ENCODE data around the gene TLL2.
A peak's percentile ranks its signal among the peaks of the same experiment; 100 is the strongest.

The TLL2 gene

GRCh38 chr10:96357038-96357620 lies 156.6 kb downstream of the TLL2 start:
- no peak for DNase-seq (ENCODE audit: low read depth)

DNA sequence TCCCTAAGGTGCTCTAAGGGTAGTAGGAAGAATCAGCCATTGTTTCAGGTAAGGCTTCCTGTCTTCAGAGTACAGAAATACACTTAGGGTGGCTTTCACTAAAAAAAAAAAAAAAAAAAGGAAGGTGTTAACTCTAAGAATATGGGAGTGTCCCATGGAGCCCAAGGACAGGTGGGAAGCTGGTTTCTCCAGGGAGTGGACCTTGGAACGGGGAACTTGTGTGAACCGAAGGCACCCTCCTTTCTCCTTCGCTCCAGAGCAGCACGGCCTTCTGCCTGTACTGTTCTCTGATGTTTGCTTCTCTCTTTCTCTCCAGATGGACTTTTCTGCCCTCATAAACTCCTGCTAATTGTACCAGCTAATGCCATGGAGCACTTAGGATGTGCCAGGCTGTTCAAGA lies 161.1 kb downstream of the TLL2 start:
- DNase-seq (ENCODE audit: low read depth): no peak

DNA sequence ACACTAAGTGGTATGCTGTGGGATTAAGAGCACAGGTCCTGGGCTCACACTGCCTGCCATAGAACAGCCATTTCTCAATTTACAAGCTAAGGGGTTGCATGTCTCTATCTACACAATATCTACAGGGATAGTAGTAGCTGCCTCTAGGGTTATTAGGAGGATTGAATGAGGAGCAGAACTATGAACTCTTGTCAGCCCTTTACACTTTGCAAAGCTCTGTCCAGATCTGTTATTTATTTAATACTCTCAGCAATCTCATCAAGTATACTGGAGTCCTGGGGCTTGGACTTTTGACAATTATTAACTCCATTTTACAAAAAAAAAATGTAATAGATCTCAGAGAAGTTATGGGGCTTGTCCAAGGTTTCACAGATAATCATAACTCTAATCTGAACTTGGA lies 161.7 kb downstream of the TLL2 start:
- DNase-seq (ENCODE audit: low read depth): no peak

- no peak for DNase-seq (ENCODE audit: low read depth)
Measured at GRCh38 chr10:96346295-96346694, 167.4 kb downstream of the TLL2 start.

DNA sequence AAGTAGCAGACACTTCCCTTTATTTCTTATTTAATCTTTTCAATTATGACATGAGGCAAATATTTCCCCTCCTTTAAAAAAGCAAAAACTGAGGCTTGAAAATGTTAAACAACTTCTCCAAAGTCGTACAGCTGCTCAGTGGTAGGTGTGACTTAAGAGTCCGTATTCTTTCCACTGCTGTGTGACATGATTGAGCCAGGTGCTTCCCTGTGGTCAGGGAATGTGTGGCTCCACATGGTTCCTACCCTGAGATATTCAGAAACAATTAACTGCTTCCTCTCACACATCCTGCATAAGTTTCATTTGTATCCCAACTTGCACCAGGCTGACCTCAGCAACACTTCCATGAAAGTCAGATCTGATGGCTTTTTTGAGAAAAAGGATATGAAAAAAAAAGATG lies 168.5 kb downstream of the TLL2 start:
- no peak for DNase-seq (ENCODE audit: low read depth)

GRCh38 chr10:96344178-96344577 lies 169.5 kb downstream of the TLL2 start:
- DNase-seq (ENCODE audit: low read depth): no peak

- no peak for DNase-seq (ENCODE audit: low read depth)
Measured at GRCh38 chr10:96342402-96342801, 171.3 kb downstream of the TLL2 start.

DNA sequence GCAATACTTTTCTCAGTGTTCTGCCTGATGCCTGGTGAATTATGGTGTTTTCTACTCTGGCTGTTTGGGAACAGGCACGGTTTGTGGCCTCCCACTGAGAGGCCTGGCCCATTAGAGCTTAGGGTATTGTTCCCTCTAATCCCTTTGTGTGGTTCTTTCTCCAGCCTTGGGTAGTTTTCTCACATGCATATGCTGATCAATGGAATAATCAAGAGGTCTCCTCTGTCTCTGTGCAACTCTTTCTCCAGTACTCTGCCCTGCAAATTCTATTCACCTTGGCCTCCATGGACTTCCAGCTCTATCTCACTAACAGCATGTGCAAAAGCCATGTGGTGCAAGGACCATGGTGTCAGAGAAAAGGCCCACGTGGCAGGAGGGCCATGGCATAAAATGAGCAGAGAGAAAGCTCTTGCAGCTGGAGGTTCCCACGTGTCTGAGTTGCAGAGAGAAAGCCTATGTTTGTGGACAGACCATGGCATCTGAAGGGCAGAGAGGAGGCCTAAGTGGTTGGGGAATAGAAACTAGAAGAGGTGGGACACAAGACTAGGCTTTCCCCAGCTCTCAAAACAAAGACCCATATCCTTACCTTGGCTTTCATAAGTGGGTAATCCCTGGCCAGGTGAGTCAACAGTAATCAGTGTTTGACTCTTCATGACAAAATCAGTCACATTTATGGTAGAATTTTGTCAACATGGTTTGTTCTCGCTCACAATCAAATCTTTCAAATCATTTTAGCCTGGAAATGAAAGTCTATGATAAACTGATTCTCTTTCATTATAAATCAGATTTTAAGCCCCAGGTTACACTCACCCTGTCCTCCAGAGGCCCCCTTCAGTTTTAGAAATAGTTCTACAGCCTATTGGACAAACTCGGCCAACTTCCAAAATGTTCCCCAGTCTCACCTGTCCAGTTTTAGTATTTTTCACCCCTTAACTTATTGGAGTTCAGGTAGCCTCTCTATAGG lies 172.2 kb downstream of the TLL2 start:
- no peak for DNase-seq (ENCODE audit: low read depth)

DNA sequence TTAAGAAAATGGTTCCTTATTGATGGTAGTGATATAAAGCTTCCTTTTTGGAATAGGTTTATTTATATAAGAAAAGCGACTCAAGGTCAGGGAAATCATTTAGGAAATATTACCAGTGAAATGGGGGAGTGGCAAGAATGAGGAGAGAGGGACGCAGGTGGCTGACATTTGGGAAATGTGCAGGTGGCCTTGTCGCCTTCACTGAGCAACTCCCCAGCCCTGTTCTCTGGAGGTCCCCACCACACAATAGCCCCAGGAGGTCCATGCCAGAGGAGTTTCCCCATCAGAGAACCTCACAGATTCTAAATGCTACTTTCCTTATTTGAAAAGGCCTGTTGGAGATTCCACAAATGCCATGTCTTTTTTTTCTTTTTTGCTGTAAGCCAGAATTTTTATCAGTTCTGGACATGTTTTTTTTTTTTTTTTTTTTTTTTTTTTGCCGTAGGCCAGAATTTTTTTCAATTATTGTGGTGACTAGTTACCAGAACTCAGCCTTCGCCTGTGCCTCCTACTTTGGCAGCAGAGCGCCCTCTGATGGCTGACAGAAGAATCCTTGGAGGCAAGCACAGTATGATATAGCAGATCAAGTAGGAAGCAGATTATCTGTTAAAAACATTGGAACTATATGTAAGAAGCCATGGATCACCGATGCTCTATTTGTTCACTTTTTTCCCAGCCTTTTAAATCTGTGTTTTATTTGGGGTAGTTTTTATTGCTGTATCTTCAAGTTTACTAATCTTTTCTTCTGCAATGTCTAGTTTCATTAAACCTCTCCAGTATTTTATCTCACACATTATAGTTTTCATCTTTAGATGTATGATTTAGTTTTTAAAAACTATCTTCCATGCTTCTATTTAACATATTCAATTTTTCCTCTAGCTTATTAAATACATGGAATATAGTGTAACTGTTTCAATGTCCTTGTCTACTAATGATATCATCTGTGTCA lies 173.5 kb downstream of the TLL2 start:
- peak; percentile 12 for DNase-seq (ENCODE audit: low read depth)

DNA sequence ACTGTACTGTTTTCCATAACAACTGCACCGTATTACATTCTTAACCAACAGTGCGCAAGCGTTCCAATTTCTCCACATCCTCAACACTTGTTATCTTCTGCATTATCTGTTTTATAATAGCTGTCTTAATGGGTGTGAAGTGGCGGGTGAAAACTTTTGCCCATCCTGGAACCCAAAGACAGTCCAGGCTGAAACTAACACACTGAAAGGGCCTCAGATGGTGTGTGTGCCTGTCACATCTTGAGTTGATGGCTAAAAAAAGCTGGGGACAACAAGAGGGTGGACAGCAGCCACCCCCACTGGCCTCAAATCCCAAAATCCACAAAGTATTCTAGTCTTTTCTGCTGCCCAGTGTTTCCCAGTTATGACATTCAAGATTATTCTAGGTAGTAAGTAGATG lies 174.3 kb downstream of the TLL2 start:
- no peak for DNase-seq (ENCODE audit: low read depth)

- no peak for DNase-seq (ENCODE audit: low read depth)
Measured at GRCh38 chr10:96338279-96338925, 175.3 kb downstream of the TLL2 start.

- DNase-seq (ENCODE audit: low read depth): no peak
Measured at GRCh38 chr10:96337106-96337505, 176.6 kb downstream of the TLL2 start.

DNA sequence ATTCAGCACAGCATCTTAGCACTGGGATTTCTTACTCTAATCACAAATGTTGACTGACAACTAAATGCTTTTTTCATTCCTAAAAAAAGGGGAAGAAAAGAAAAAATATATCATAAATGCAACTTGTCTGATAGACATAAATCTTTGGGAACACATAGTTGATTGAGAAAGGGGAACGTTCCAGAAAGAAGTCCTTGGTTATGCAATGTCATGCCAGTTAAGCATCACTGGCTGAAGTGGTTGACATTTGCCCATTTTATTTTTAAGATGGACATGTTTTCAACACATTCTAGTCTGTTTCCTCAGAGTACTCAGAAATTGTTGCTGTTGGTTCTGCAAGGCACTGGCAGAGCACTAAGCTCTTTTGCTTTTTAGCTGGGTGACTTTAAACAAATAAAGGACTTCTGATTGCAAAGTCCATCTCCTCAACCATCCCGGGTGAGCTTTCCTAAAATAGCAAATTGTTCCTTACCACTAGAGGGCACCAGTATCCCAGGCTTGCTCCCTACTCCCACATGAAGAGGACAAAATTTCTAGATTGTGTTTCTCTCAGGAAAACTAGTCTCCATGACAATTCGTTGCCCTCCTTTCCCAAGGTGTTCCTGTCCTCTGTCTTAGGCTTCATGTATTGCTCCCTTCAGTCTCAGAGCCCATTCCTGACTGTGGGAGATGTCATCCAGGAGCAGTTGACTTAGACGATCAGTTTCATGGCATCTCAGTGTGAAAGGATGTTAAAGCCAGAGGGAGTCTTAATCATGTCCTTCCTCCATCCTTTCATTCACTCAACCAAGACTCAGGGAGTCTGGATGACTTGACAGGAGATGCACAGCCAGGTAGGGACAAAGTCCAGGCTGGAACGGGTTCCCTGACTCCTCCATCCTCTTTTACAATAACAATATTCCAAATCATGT lies 178.9 kb downstream of the TLL2 start:
- DNase-seq (ENCODE audit: low read depth): no peak

GRCh38 chr10:96333101-96333500 lies 180.6 kb downstream of the TLL2 start:
- DNase-seq (ENCODE audit: low read depth): no peak

DNA sequence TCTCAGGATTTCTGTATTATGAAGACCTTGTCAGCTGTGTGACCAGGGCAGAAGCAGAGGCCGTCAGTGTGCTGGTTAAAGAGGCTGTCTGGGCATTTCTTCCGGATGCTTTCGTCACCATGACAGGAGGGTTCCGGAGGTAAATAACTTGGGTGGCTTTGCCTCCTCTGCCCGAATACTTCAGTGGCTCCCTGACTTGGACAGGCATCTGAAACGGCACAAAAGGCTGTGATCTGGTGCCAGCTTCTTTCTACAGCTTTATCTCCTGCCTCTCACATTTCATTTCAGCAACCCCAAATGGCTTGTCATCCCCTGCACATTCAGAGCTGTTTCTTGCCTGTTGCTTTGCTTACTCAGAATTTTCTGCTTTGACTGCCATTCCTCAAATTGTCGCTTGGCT lies 186.3 kb downstream of the TLL2 start:
- no peak for DNase-seq (ENCODE audit: low read depth)

DNA sequence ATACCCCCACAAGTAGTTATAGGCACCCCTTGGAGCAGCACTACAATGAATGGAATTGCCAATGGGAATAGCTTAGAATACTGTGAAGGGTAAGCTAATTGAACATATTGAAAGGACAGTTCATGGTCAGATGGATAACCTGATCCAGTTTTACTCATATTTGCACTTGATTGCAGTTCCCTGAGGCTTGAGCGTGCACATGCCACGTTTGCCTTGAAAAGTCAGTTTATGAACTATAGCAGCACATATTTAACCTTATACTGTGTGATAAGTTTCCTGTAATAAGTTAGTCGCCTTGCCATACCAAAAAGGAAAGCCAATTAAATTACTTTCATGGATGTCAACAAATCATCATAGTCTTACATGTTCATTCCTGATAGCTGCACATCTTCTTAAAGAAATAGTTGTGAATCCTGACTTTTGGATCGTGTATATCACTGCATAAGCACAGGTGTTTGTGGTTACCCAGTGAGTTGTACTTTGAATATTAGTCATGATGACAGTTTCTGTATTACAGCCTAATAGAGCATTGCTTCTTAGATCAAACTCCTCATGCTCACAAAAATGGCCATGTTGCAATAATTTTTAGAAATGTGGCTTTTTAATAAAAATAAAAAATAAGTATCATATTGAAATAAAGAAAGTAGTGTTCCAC lies 187.9 kb downstream of the TLL2 start:
- no peak for DNase-seq (ENCODE audit: low read depth)

DNA sequence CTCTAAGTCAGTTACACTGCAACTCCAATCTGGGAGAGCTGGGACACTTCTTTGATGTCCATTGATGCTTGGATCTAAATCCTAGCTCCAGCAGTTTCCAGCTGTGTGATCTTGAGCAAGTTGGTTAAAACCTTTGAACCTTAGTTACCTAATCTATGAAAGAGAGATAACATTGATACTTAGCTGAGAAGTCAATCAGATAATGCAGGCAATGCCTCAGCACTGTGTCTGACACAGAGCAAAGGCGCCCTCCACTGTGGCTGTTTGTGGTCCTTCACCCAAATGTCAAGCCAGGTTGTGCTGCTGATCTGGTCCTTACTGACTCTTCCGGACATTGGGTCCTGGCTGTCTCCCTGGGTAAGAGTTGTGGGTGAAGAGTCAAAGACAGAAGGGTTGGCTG lies 189.3 kb downstream of the TLL2 start:
- DNase-seq (ENCODE audit: low read depth): no peak

GRCh38 chr10:96322275-96322674 lies 191.5 kb downstream of the TLL2 start:
- no peak for DNase-seq (ENCODE audit: low read depth)

GRCh38 chr10:96321822-96322221 lies 191.9 kb downstream of the TLL2 start:
- no peak for DNase-seq (ENCODE audit: low read depth)

DNA sequence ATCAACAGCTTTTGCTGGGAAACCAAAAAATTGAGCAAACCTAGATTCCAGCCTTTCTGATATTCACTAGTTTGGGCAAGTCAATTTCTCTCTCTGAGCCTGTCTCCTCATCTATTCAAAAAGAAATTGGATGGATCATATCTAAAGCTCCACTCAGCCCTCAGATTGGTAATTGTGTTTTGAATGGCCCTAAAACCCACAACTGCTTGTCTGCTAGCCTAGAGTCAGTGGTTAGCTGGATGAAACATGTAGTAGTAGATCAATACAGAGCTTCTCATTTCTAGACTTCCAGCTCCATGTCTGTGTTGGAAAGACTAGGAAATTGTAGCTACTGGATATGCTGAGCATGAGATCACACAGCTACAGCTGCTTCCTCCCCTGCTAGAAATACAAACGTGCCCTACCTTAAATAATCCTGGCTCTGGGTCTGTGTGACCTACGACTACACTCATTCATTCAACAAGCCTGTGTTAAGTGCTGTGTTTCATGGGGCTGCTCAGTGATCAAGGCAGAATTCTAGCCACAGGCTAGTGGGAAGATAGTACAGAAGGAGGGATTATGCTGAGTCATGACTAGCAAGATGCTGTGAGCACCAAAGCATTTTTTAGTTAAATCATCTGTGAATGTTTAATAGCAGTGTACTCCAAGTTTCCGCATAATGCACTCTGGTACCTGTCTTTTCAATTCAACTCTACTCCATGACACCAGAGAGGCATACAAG lies 193.8 kb downstream of the TLL2 start:
- no peak for DNase-seq (ENCODE audit: low read depth)

Measured in stimulated activated CD8-positive, alpha-beta memory T cell treated with anti-CD3 and anti-CD28 coated beads, Interleukin-15, amount 100 ng/mL, for 1 hour (primary cell).